ENCODE measurements around the gene SERPINE1.

Gene SERPINE1

GRCh38 chr7:101161692-101162471, 35.0 kb downstream of the SERPINE1 start:
- TF ChIP-seq ZNF121 (tag by site-specific recombination; IDR thresholded peaks at IDR 0.05) (peak; percentile 99), ZNF416 (tag by site-specific recombination; IDR thresholded peaks at IDR 0.05) (no peak), PRDM10 (tag by site-specific recombination; IDR thresholded peaks at IDR 0.05) (peak; percentile 80)
- TF ChIP-seq, protein P1, sequence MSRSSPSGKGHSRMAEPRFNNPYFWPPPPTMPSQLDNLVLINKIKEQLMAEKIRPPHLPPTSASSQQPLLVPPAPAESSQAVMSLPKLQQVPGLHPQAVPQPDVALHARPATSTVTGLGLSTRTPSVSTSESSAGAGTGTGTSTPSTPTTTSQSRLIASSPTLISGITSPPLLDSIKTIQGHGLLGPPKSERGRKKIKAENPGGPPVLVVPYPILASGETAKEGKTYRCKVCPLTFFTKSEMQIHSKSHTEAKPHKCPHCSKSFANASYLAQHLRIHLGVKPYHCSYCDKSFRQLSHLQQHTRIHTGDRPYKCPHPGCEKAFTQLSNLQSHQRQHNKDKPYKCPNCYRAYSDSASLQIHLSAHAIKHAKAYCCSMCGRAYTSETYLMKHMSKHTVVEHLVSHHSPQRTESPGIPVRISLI (tag by site-specific recombination; IDR thresholded peaks at IDR 0.05), result peak; percentile 59; the same call in 1 of the 2 replicates
- H3K27ac ChIP-seq (ENCODE audit: extremely low read depth, low read depth, low read length), result no peak overlapping the region
- CTCF ChIA-PET, result interaction anchor here (1.3 kb wide), 1 partner anchor 18 kb away, joined by 8 read pairs; no protein-coding TSS in a partner anchor
- peaks cover 14% of the 10 kb centered on the region for H3K4me1 ChIP-seq (ENCODE audit: control insufficient read depth, insufficient read depth, low read length)
- peaks cover 3 to 17% of the 10 kb centered on the region in 2 experiments; a peak in 2 of 3 replicates for H3K36me3 ChIP-seq (ENCODE audit: control insufficient read depth in 2 of 2, insufficient read depth in 1 of 2, low read length in 2 of 2)
- no peaks in the 10 kb centered on the region for H3K9me3 ChIP-seq (ENCODE audit: control insufficient read depth, insufficient read depth, low read depth, low read length)
- POLR2A ChIA-PET, result interaction anchor here (0.8 kb wide), 2 partner anchors 20 to 42 kb away, joined by 3 read pairs; no protein-coding TSS in a partner anchor
- H3K4me3 ChIP-seq (ENCODE audit: low read depth, low read length), result no peak overlapping the region

- ChIA-PET CTCF (interaction anchor here (0.8 to 1.2 kb wide), 3 partner anchors 8 to 128 kb away, joined by 3 to 4 read pairs (median 4); no protein-coding TSS in a partner anchor), POLR2A (interaction anchor here (0.8 to 1.0 kb wide), 4 partner anchors 11 to 288 kb away, joined by 3 to 5 read pairs (median 4); partner anchors contain the start of genes SRRT and TRIM56)
- no peak overlapping the region for H3K27ac ChIP-seq (ENCODE audit: extremely low read depth, low read depth, low read length)
- peak overlapping the region; percentile 22; the same call in 1 of the 2 replicates for H3K4me3 ChIP-seq (ENCODE audit: low read depth, low read length)
- peaks cover 3 to 11% of the 10 kb centered on the region in 2 experiments; a peak in 2 of 3 replicates for H3K36me3 ChIP-seq (ENCODE audit: control insufficient read depth in 2 of 2, insufficient read depth in 1 of 2, low read length in 2 of 2)
- H3K9me3 ChIP-seq (ENCODE audit: control insufficient read depth, insufficient read depth, low read depth, low read length), result no peaks in the 10 kb centered on the region
- peaks cover 18% of the 10 kb centered on the region for H3K4me1 ChIP-seq (ENCODE audit: control insufficient read depth, insufficient read depth, low read length)
- TF ChIP-seq, protein P2, sequence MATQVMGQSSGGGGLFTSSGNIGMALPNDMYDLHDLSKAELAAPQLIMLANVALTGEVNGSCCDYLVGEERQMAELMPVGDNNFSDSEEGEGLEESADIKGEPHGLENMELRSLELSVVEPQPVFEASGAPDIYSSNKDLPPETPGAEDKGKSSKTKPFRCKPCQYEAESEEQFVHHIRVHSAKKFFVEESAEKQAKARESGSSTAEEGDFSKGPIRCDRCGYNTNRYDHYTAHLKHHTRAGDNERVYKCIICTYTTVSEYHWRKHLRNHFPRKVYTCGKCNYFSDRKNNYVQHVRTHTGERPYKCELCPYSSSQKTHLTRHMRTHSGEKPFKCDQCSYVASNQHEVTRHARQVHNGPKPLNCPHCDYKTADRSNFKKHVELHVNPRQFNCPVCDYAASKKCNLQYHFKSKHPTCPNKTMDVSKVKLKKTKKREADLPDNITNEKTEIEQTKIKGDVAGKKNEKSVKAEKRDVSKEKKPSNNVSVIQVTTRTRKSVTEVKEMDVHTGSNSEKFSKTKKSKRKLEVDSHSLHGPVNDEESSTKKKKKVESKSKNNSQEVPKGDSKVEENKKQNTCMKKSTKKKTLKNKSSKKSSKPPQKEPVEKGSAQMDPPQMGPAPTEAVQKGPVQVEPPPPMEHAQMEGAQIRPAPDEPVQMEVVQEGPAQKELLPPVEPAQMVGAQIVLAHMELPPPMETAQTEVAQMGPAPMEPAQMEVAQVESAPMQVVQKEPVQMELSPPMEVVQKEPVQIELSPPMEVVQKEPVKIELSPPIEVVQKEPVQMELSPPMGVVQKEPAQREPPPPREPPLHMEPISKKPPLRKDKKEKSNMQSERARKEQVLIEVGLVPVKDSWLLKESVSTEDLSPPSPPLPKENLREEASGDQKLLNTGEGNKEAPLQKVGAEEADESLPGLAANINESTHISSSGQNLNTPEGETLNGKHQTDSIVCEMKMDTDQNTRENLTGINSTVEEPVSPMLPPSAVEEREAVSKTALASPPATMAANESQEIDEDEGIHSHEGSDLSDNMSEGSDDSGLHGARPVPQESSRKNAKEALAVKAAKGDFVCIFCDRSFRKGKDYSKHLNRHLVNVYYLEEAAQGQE (tag by site-specific recombination; IDR thresholded peaks at IDR 0.05), result no peak
- TF ChIP-seq PRDM2 (tag by site-specific recombination; IDR thresholded peaks at IDR 0.05; ENCODE audit: borderline replicate concordance), result no peak
- TF ChIP-seq ZFHX2 (tag by site-specific recombination; conservative IDR thresholded peaks at IDR 0.05), result peak; percentile 81
- TF ChIP-seq ZBTB20 (tag by site-specific recombination; IDR thresholded peaks at IDR 0.05), result peak; percentile 47; the same call in 1 of the 2 replicates
- TF ChIP-seq IKZF3 (tag by site-specific recombination; IDR thresholded peaks at IDR 0.05), result peak; percentile 86
- 0 out of 2 replicates have a peak, but pooled peaks have one; percentile 11 for TF ChIP-seq ZBTB8A (tag by site-specific recombination; IDR thresholded peaks at IDR 0.05)
- TF ChIP-seq EGR2 (tag by site-specific recombination; IDR thresholded peaks at IDR 0.05; ENCODE audit: low read depth), result peak; percentile 23
- 0 out of 2 replicates have a peak, but pooled peaks have one; percentile 50 for TF ChIP-seq HIC1 (tag by site-specific recombination; IDR thresholded peaks at IDR 0.05)
Observed at GRCh38 chr7:101162551-101163278, 35.8 kb downstream of the SERPINE1 start.

Measured in HEK293 (cell line).